GM21515 (cell line): Measurements from ENCODE around the gene PEX11B.

Experiments used
- ATAC-seq: cut with Tn5 transposase; IDR thresholded peaks from one replicate; pipeline ENCODE4 v1.9.1; 2021; ENCODE audit not compliant: unreplicated experiment

Gene PEX11B

GRCh38 chr1:145871994-145872924, 46.3 kb downstream of the PEX11B start:
- no peak for ATAC-seq

- no peak for ATAC-seq
Measured at GRCh38 chr1:145868232-145868631, 50.3 kb downstream of the PEX11B start.

- no peak for ATAC-seq
Measured at GRCh38 chr1:145863282-145864018, 55.1 kb downstream of the PEX11B start.
